ENCODE results near the gene UGT2B10. TPM values are rescaled to one million over a fixed set of nuclear protein-coding genes. Genes with fewer than 3 reads are reported as not detected.

UGT2B10 gene
- total RNA-seq, 1 experiment from 2014 or later: not detected

- no peak for TF ChIP-seq CTCF (conservative IDR thresholded peaks at IDR 0.05)
- no peak overlapping the region for H3K23ac ChIP-seq (ENCODE audit: insufficient read length, low read depth, low read length)
- no peaks in the 10 kb centered on the region for H3K79me2 ChIP-seq (ENCODE audit: insufficient read depth, low read length)
Measured at GRCh38 chr4:68797048-68797447, 18.7 kb upstream of the UGT2B10 start.

More at GRCh38 chr4:68797048-68797447, 18.7 kb upstream of the UGT2B10 start:
- Histone ChIP-seq H2AK5ac (ENCODE audit: insufficient read length, low read length) (no peak overlapping the region), H3K18ac (ENCODE audit: insufficient read length, low read depth, low read length) (no peak overlapping the region), H4K91ac (ENCODE audit: insufficient read length, low read depth, low read length) (no peak overlapping the region), H2BK5ac (ENCODE audit: insufficient read length, low read length) (no peak overlapping the region), H2BK12ac (ENCODE audit: insufficient read length, low read depth, low read length) (no peak overlapping the region), H3K27ac (ENCODE audit: insufficient read length, low read depth, low read length) (no peak overlapping the region), H2BK15ac (ENCODE audit: low read depth, low read length) (no peak overlapping the region), H3K9me3 (ENCODE audit: control insufficient read depth, low read depth, low read length) (no peaks in the 10 kb centered on the region), H3K4me2 (ENCODE audit: insufficient read depth, insufficient read length, low read length) (no peak overlapping the region), H4K5ac (ENCODE audit: insufficient read length, low read depth, low read length) (no peak overlapping the region), H2BK120ac (ENCODE audit: low read depth, low read length, poor library complexity, severe bottlenecking) (no peak overlapping the region), H3K79me1 (ENCODE audit: insufficient read depth, low read depth, low read length, poor library complexity, severe bottlenecking) (no peaks in the 10 kb centered on the region), H2AFZ (ENCODE audit: low read length) (no peak overlapping the region), H3K14ac (ENCODE audit: insufficient read depth, low read length) (no peak overlapping the region), H3K56ac (ENCODE audit: insufficient read length, low read depth, low read length) (no peak overlapping the region), H3K9ac (ENCODE audit: extremely low read depth, insufficient read length, low read length) (no peak overlapping the region), H4K20me1 (ENCODE audit: control insufficient read depth, insufficient read depth, insufficient read length) (no peaks in the 10 kb centered on the region), H4K8ac (replicated peaks; ENCODE audit: insufficient read length, low read depth, low read length) (no peak overlapping the region), H3K27me3 (ENCODE audit: insufficient read depth, low read length) (no peaks in the 10 kb centered on the region), H3K4me1 (ENCODE audit: insufficient read depth, low read length) (no peaks in the 10 kb centered on the region), H3T11ph (ENCODE audit: low read length) (no peak overlapping the region), H2BK20ac (ENCODE audit: low read depth, low read length, poor library complexity, severe bottlenecking) (no peak overlapping the region), H3K23me2 (ENCODE audit: insufficient read length, low read depth, low read length, poor library complexity, severe bottlenecking) (no peaks in the 10 kb centered on the region), H3K4ac (ENCODE audit: low read depth, low read length) (no peak overlapping the region)
- Mint-ChIP-seq H3K4me1 (peaks cover 11 to 13% of the 10 kb centered on the region in 2 experiments), H3K27me3 (ENCODE audit: low read depth) (no peaks in the 10 kb centered on the region), H3K27ac (no peak overlapping the region; a peak in 1 of 7 replicates), H3K4me3 (no peak overlapping the region), H3K36me3 (ENCODE audit: insufficient read depth in 1 of 3, low read depth in 3 of 3) (no peaks in the 10 kb centered on the region), H3K9me3 (no peaks in the 10 kb centered on the region)
- no CpG with 5 or more reads among the region's 1 CpG for WGBS (ENCODE audit: extremely low coverage, insufficient read length, low lambda C conversion rate)
- DNase-seq: no peak

Measured in H9 (cell line).